Pancreas (tissue), 10 donors: Measurements from ENCODE around the gene ASAH2. TPM values are rescaled to one million over a fixed set of nuclear protein-coding genes. Genes with fewer than 3 reads are reported as not detected.

Experiments used
- ATAC-seq, 4 donors: fragments of 200-7000 bp; cut with Tn5 transposase; one replicate each; pipeline versions ENCODE4 v1.8.0 to v1.9.1; 2020; ENCODE audit warnings: mild to moderate bottlenecking in 4 of 4, moderate library complexity in 4 of 4
- DNase-seq, 6 donors: peaks; one replicate each; pipeline ENCODE4 v3.0.0-alpha.2; 2020
- FAIRE-seq: peaks from 2 replicates; lab custom pipeline; 2012; peaks lifted over from hg19 to GRCh38; lab: Jason Lieb, UNC
- H3K27ac ChIP-seq, 4 donors: fragments of 200-600 bp; sonication (generic); 1 replicate in 3 of 4; 2 replicates in 1 of 4; pipeline versions ENCODE4 v1.5.0 to v1.8.0; 2020
- H3K27me3 ChIP-seq, 4 donors: fragments of 200-600 bp; one replicate each; pipeline ENCODE4 v1.8.0; 2021
- H3K36me3 ChIP-seq, 3 donors: fragments of 200-600 bp; sonication (generic) in 1 of 3; one replicate each; pipeline versions ENCODE4 v1.5.0 to v1.8.0; 2020 to 2021
- H3K4me1 ChIP-seq, 3 donors: fragments of 200-600 bp; one replicate each; pipeline ENCODE4 v1.8.0; 2021
- H3K4me3 ChIP-seq, 4 donors: fragments of 200-600 bp; sonication (generic) in 2 of 4; one replicate each; pipeline versions ENCODE4 v1.5.0 to v1.8.0; 2020 to 2021
- H3K9me3 ChIP-seq, 4 donors: fragments of 200-600 bp; one replicate each; pipeline ENCODE4 v1.8.0; 2021
- CTCF ChIP-seq, 4 donors: fragments of 200-600 bp; sonication (generic) in 3 of 4; IDR thresholded peaks; one replicate each; pipeline versions ENCODE4 v1.5.0 to v1.8.0; 2021; ENCODE audit warnings: antibody characterized with exemption in 4 of 4
- WGBS, 2 donors: extraction: QIAGEN DNeasy Blood & Tissue Kit; methylation state at CpG; one replicate each; pipeline ENCODE4 v1.1.7; 2013; 5-methylcytosine and 5-hydroxymethylcytosine counted together
- intact Hi-C, 3 donors: fragments of 100-400 bp; cut with DNase I; formaldehyde crosslinking; loops; one replicate each; pipeline versions ENCODE4 v1.11.1 to v1.14.2; 2022
- polyA plus RNA-seq, 2 donors: library from polyadenylated mRNA; stranded (reverse); fragments of 200-250 nt; gene quantifications; one replicate each; pipeline ENCODE4 v1.2.3, GENCODE V29; 2013
- total RNA-seq, 6 donors: library from RNA; stranded (reverse); fragmentation: NEBNext Ultra II Directional in 4 of 6; extraction: Animal tissue kit (Norgen Biotek cat#: 25700) in 4 of 6; gene quantifications; one replicate each; pipeline versions ENCODE4 v1.2.1 to v1.2.4, GENCODE V29; 2021 to 2023
- donor health status: healthy with polysubstance abuse.
- donor health status: DM: no; HTN: no; CAD: no; lungs with moderate emphysema.
- donor health status: DM: no; HTN: no; CAD: no.
- donor health status: control.
- donor health status: control.
- donor health status: Bipolar disorder and iron deficiency.
- donor health status: DM: yes; HTN: yes; CAD: no.
- donor health status: DM: no; HTN: no; CAD: no.
- donor health status: DM: no; HTN: no; CAD: no.
- donor health status: DM: yes; HTN: yes; CAD: no.

ASAH2 gene
- 1 to 10 TPM in 4 of 6 donors, under 1 TPM in 2; 0.61 to 3.6 (median 1.6) TPM for total RNA-seq
- polyA plus RNA-seq = under 1 TPM; 0.15 to 0.82 TPM

- H3K27me3 ChIP-seq = no peaks in the 10 kb centered on the region
- no peaks in the 10 kb centered on the region for H3K36me3 ChIP-seq
- WGBS, 2 donors = 16 to 17% methylated on average over 1 of the region's 1 CpG
- TF ChIP-seq CTCF (IDR thresholded peaks at IDR 0.05) = no peak
- FAIRE-seq = no peak
- no peak for DNase-seq
- H3K27ac ChIP-seq = no peak within 1 kb of the TSS
- H3K4me1 ChIP-seq = no peaks in the 10 kb centered on the region
- no peak for ATAC-seq
- H3K9me3 ChIP-seq = no peaks in the 10 kb centered on the region
- no peak within 1 kb of the TSS for H3K4me3 ChIP-seq
- intact Hi-C loops = no loop called here
These were observed at the start of gene ASAH2 for GRCh38 chr10:50251394-50251793. Gene ASAH2 (minus strand): TSS chr10:50251516. CDS start chr10:50248610, 2,906 bp downstream.

GRCh38 chr10:50299948-50300669 lies 48.8 kb upstream of the ASAH2 start:
- Histone ChIP-seq H3K4me1 (no peaks in the 10 kb centered on the region), H3K27me3 (no peaks in the 10 kb centered on the region), H3K27ac (no peak overlapping the region), H3K36me3 (no peaks in the 10 kb centered on the region), H3K9me3 (no peaks in the 10 kb centered on the region), H3K4me3 (no peak overlapping the region)
- ATAC-seq = no peak
- intact Hi-C loops = no loop called here
- 91 to 94% methylated on average over 1 of the region's 1 CpG for WGBS, 2 donors
- DNase-seq = no peak
- no peak for TF ChIP-seq CTCF (IDR thresholded peaks at IDR 0.05)
- no peak for FAIRE-seq

- Histone ChIP-seq H3K4me3 (no peak overlapping the region), H3K9me3 (no peaks in the 10 kb centered on the region), H3K4me1 (no peaks in the 10 kb centered on the region), H3K27me3 (no peaks in the 10 kb centered on the region), H3K36me3 (no peaks in the 10 kb centered on the region), H3K27ac (no peak overlapping the region)
- no peak for DNase-seq
- no peak for ATAC-seq
- intact Hi-C loops = no loop called here
- FAIRE-seq = no peak
- TF ChIP-seq CTCF (IDR thresholded peaks at IDR 0.05) = no peak
- WGBS, 2 donors = 83 to 87% methylated on average over 1 of the region's 1 CpG
These were observed 44.1 kb upstream of the ASAH2 start for GRCh38 chr10:50295367-50295766.

GRCh38 chr10:50294582-50294981 lies 43.3 kb upstream of the ASAH2 start:
- H3K4me1 ChIP-seq = no peaks in the 10 kb centered on the region
- TF ChIP-seq CTCF (IDR thresholded peaks at IDR 0.05) = no peak
- H3K27me3 ChIP-seq = no peaks in the 10 kb centered on the region
- DNase-seq (no peak), ATAC-seq (no peak), FAIRE-seq (no peak)
- intact Hi-C loops = no loop called here
- 91 to 100% methylated on average over 1 of the region's 1 CpG for WGBS, 2 donors
- H3K27ac ChIP-seq = no peak overlapping the region
- no peaks in the 10 kb centered on the region for H3K9me3 ChIP-seq
- no peak overlapping the region for H3K4me3 ChIP-seq
- no peaks in the 10 kb centered on the region for H3K36me3 ChIP-seq
